ENCODE results near the gene KCNMA1.
"Not testable (repeated sequence)": the region's sequence is repeated elsewhere in the genome, so short reads cannot be mapped to it uniquely, and the experiment has no call there.

The KCNMA1 gene

GRCh38 chr10:77357185-77357584, 280.4 kb downstream of the KCNMA1 start:
- no peak for DNase-seq

GRCh38 chr10:77355844-77356243, 281.8 kb downstream of the KCNMA1 start:
- no peak for DNase-seq

- DNase-seq, result no peak
These were observed 286.2 kb downstream of the KCNMA1 start for GRCh38 chr10:77351386-77351785.

- no peak for DNase-seq
These were observed 286.9 kb downstream of the KCNMA1 start for GRCh38 chr10:77350711-77351119.

GRCh38 chr10:77350134-77350533, 287.5 kb downstream of the KCNMA1 start:
- no peak for DNase-seq

GRCh38 chr10:77349226-77349625, 288.4 kb downstream of the KCNMA1 start:
- DNase-seq, result no peak

- DNase-seq, result no peak
These were observed 288.9 kb downstream of the KCNMA1 start for GRCh38 chr10:77348751-77349150.

- no peak for DNase-seq
These were observed 289.5 kb downstream of the KCNMA1 start for GRCh38 chr10:77348082-77348481.

- no peak for DNase-seq
These were observed 290.6 kb downstream of the KCNMA1 start for GRCh38 chr10:77347052-77347451.

GRCh38 chr10:77341055-77341454, 296.6 kb downstream of the KCNMA1 start:
- DNase-seq, result no peak

GRCh38 chr10:77339872-77340271, 297.7 kb downstream of the KCNMA1 start:
- DNase-seq, result not testable (repeated sequence)

- DNase-seq, result no peak
These were observed 298.4 kb downstream of the KCNMA1 start for GRCh38 chr10:77339166-77339565.

- no peak for DNase-seq
These were observed 299.5 kb downstream of the KCNMA1 start for GRCh38 chr10:77338143-77338542.

GRCh38 chr10:77334501-77334900, 303.1 kb downstream of the KCNMA1 start:
- DNase-seq, result no peak

GRCh38 chr10:77333610-77334340, 303.8 kb downstream of the KCNMA1 start:
- DNase-seq, result no peak

GRCh38 chr10:77332256-77332655, 305.4 kb downstream of the KCNMA1 start:
- no peak for DNase-seq

GRCh38 chr10:77328272-77328816, 309.3 kb downstream of the KCNMA1 start:
- DNase-seq, result peak; percentile 31

GRCh38 chr10:77325233-77325537, 312.4 kb downstream of the KCNMA1 start:
- DNase-seq, result no peak

GRCh38 chr10:77321838-77322237, 315.8 kb downstream of the KCNMA1 start:
- no peak for DNase-seq

GRCh38 chr10:77320971-77321471, 316.6 kb downstream of the KCNMA1 start:
- no peak for DNase-seq

- DNase-seq, result no peak
These were observed 318.1 kb downstream of the KCNMA1 start for GRCh38 chr10:77319557-77319956.

- no peak for DNase-seq
These were observed 318.9 kb downstream of the KCNMA1 start for GRCh38 chr10:77318739-77319138.

GRCh38 chr10:77317221-77317620, 320.4 kb downstream of the KCNMA1 start:
- no peak for DNase-seq

- no peak for DNase-seq
These were observed 322.0 kb downstream of the KCNMA1 start for GRCh38 chr10:77315496-77316129.

All from activated gamma-delta T cell treated with Interleukin-2 at 50 U/mL for 16 hours (primary cell).